ENCODE measurements around the gene KSR2.
"Not testable (repeated sequence)": the region's sequence is repeated elsewhere in the genome, so short reads cannot be mapped to it uniquely, and the experiment has no call there.

Gene KSR2

GRCh38 chr12:117860111-117860510 is 108.7 kb downstream of the KSR2 start:
- WGBS, 2 experiments (ENCODE audit: insufficient coverage in 2 of 2), result 92 to 95% methylated on average over 13 of the region's 15 CpGs
- no peak overlapping the region for H3K4me3 ChIP-seq (ENCODE audit: extremely low read depth, insufficient read depth, low read length, poor library complexity, severe bottlenecking)

GRCh38 chr12:117857632-117858612 is 110.9 kb downstream of the KSR2 start:
- no peak overlapping the region for H3K27ac ChIP-seq (ENCODE audit: low read depth, low read length, severe bottlenecking)
- no peaks in the 10 kb centered on the region for H3K36me3 ChIP-seq (ENCODE audit: control insufficient read depth, insufficient read depth, low read length)
- WGBS, 2 experiments (ENCODE audit: insufficient coverage in 2 of 2), result 82 to 88% methylated on average over 9 to 13 of the region's 13 CpGs
- no peaks in the 10 kb centered on the region for H3K4me1 ChIP-seq (ENCODE audit: control insufficient read depth, insufficient read depth, low read length, poor library complexity, severe bottlenecking)
- no peaks in the 10 kb centered on the region for H3K9me3 ChIP-seq (ENCODE audit: control insufficient read depth, low read length)
- no peak overlapping the region for H3K4me3 ChIP-seq (ENCODE audit: extremely low read depth, insufficient read depth, low read length, poor library complexity, severe bottlenecking)

More at GRCh38 chr12:117860111-117860510, 108.7 kb downstream of the KSR2 start:
- Histone ChIP-seq H3K9me3 (ENCODE audit: control insufficient read depth, low read length) (no peaks in the 10 kb centered on the region), H3K27ac (ENCODE audit: low read depth, low read length, severe bottlenecking) (no peak overlapping the region), H3K4me1 (ENCODE audit: control insufficient read depth, insufficient read depth, low read length, poor library complexity, severe bottlenecking) (no peaks in the 10 kb centered on the region), H3K36me3 (ENCODE audit: control insufficient read depth, insufficient read depth, low read length) (no peaks in the 10 kb centered on the region)

GRCh38 chr12:117857139-117857538 is 111.7 kb downstream of the KSR2 start:
- WGBS, 2 experiments (ENCODE audit: insufficient coverage in 2 of 2), result 71% methylated on average over 3 of the region's 4 CpGs; no CpG with 5 or more reads in 1 of the 2 experiments
- not testable (repeated sequence) for H3K9me3 ChIP-seq (ENCODE audit: control insufficient read depth, low read length); H3K4me3 ChIP-seq (ENCODE audit: extremely low read depth, insufficient read depth, low read length, poor library complexity, severe bottlenecking); H3K4me1 ChIP-seq (ENCODE audit: control insufficient read depth, insufficient read depth, low read length, poor library complexity, severe bottlenecking); H3K27ac ChIP-seq (ENCODE audit: low read depth, low read length, severe bottlenecking); H3K36me3 ChIP-seq (ENCODE audit: control insufficient read depth, insufficient read depth, low read length)

- no peak overlapping the region for H3K4me3 ChIP-seq (ENCODE audit: extremely low read depth, insufficient read depth, low read length, poor library complexity, severe bottlenecking)
- H3K4me1 ChIP-seq (ENCODE audit: control insufficient read depth, insufficient read depth, low read length, poor library complexity, severe bottlenecking), result no peaks in the 10 kb centered on the region
- H3K36me3 ChIP-seq (ENCODE audit: control insufficient read depth, insufficient read depth, low read length), result no peaks in the 10 kb centered on the region
- 87 to 89% methylated on average over 12 to 14 of the region's 19 CpGs for WGBS, 2 experiments (ENCODE audit: insufficient coverage in 2 of 2)
- H3K9me3 ChIP-seq (ENCODE audit: control insufficient read depth, low read length), result no peaks in the 10 kb centered on the region
- no peak overlapping the region for H3K27ac ChIP-seq (ENCODE audit: low read depth, low read length, severe bottlenecking)
Measured at GRCh38 chr12:117855165-117855564, 113.6 kb downstream of the KSR2 start.

- H3K4me1 ChIP-seq (ENCODE audit: control insufficient read depth, insufficient read depth, low read length, poor library complexity, severe bottlenecking), result no peaks in the 10 kb centered on the region
- WGBS, 2 experiments (ENCODE audit: insufficient coverage in 2 of 2), result 50 to 57% methylated on average over 6 of the region's 6 CpGs
- H3K4me3 ChIP-seq (ENCODE audit: extremely low read depth, insufficient read depth, low read length, poor library complexity, severe bottlenecking), result no peak overlapping the region
- H3K9me3 ChIP-seq (ENCODE audit: control insufficient read depth, low read length), result no peaks in the 10 kb centered on the region
- no peaks in the 10 kb centered on the region for H3K36me3 ChIP-seq (ENCODE audit: control insufficient read depth, insufficient read depth, low read length)
- no peak overlapping the region for H3K27ac ChIP-seq (ENCODE audit: low read depth, low read length, severe bottlenecking)
Measured at GRCh38 chr12:117854339-117855012, 114.3 kb downstream of the KSR2 start.

GRCh38 chr12:117853600-117853999 is 115.2 kb downstream of the KSR2 start:
- H3K36me3 ChIP-seq (ENCODE audit: control insufficient read depth, insufficient read depth, low read length), result no peaks in the 10 kb centered on the region
- H3K4me1 ChIP-seq (ENCODE audit: control insufficient read depth, insufficient read depth, low read length, poor library complexity, severe bottlenecking), result no peaks in the 10 kb centered on the region
- no peaks in the 10 kb centered on the region for H3K9me3 ChIP-seq (ENCODE audit: control insufficient read depth, low read length)
- no peak overlapping the region for H3K4me3 ChIP-seq (ENCODE audit: extremely low read depth, insufficient read depth, low read length, poor library complexity, severe bottlenecking)
- WGBS, 2 experiments (ENCODE audit: insufficient coverage in 2 of 2), result 80% methylated on average over 1 of the region's 1 CpG; no CpG with 5 or more reads in 1 of the 2 experiments
- no peak overlapping the region for H3K27ac ChIP-seq (ENCODE audit: low read depth, low read length, severe bottlenecking)

- H3K9me3 ChIP-seq (ENCODE audit: control insufficient read depth, low read length), result no peaks in the 10 kb centered on the region
- no peak overlapping the region for H3K4me3 ChIP-seq (ENCODE audit: extremely low read depth, insufficient read depth, low read length, poor library complexity, severe bottlenecking)
- H3K4me1 ChIP-seq (ENCODE audit: control insufficient read depth, insufficient read depth, low read length, poor library complexity, severe bottlenecking), result no peaks in the 10 kb centered on the region
- H3K27ac ChIP-seq (ENCODE audit: low read depth, low read length, severe bottlenecking), result no peak overlapping the region
- no peaks in the 10 kb centered on the region for H3K36me3 ChIP-seq (ENCODE audit: control insufficient read depth, insufficient read depth, low read length)
- WGBS, 2 experiments (ENCODE audit: insufficient coverage in 2 of 2), result 0 to 25% methylated on average over 1 to 2 of the region's 2 CpGs
Measured at GRCh38 chr12:117850048-117850447, 118.7 kb downstream of the KSR2 start.

- H3K27ac ChIP-seq (ENCODE audit: low read depth, low read length, severe bottlenecking), result no peak overlapping the region
- peaks cover 4% of the 10 kb centered on the region for H3K9me3 ChIP-seq (ENCODE audit: control insufficient read depth, low read length)
- no peaks in the 10 kb centered on the region for H3K36me3 ChIP-seq (ENCODE audit: control insufficient read depth, insufficient read depth, low read length)
- H3K4me3 ChIP-seq (ENCODE audit: extremely low read depth, insufficient read depth, low read length, poor library complexity, severe bottlenecking), result no peak overlapping the region
- WGBS, 2 experiments (ENCODE audit: insufficient coverage in 2 of 2), result 54 to 74% methylated on average over 3 of the region's 5 CpGs
- H3K4me1 ChIP-seq (ENCODE audit: control insufficient read depth, insufficient read depth, low read length, poor library complexity, severe bottlenecking), result no peaks in the 10 kb centered on the region
Measured at GRCh38 chr12:117847371-117847770, 121.4 kb downstream of the KSR2 start.

- Histone ChIP-seq H3K4me3 (ENCODE audit: extremely low read depth, insufficient read depth, low read length, poor library complexity, severe bottlenecking) (no peak overlapping the region), H3K9me3 (ENCODE audit: control insufficient read depth, low read length) (peaks cover 4% of the 10 kb centered on the region), H3K27ac (ENCODE audit: low read depth, low read length, severe bottlenecking) (no peak overlapping the region), H3K4me1 (ENCODE audit: control insufficient read depth, insufficient read depth, low read length, poor library complexity, severe bottlenecking) (no peaks in the 10 kb centered on the region), H3K36me3 (ENCODE audit: control insufficient read depth, insufficient read depth, low read length) (no peaks in the 10 kb centered on the region)
- 79 to 92% methylated on average over 4 to 5 of the region's 7 CpGs for WGBS, 2 experiments (ENCODE audit: insufficient coverage in 2 of 2)
Measured at GRCh38 chr12:117845271-117845904, 123.4 kb downstream of the KSR2 start.

GRCh38 chr12:117844114-117844830 is 124.5 kb downstream of the KSR2 start:
- Histone ChIP-seq H3K4me3 (ENCODE audit: extremely low read depth, insufficient read depth, low read length, poor library complexity, severe bottlenecking) (no peak overlapping the region), H3K9me3 (ENCODE audit: control insufficient read depth, low read length) (peaks cover 4% of the 10 kb centered on the region), H3K36me3 (ENCODE audit: control insufficient read depth, insufficient read depth, low read length) (no peaks in the 10 kb centered on the region), H3K4me1 (ENCODE audit: control insufficient read depth, insufficient read depth, low read length, poor library complexity, severe bottlenecking) (no peaks in the 10 kb centered on the region), H3K27ac (ENCODE audit: low read depth, low read length, severe bottlenecking) (no peak overlapping the region)
- 100% methylated on average over 1 of the region's 1 CpG; no CpG with 5 or more reads in 1 of the 2 experiments for WGBS, 2 experiments (ENCODE audit: insufficient coverage in 2 of 2)
